ENCODE results near the gene TOP1. TPM values are rescaled to one million over a fixed set of nuclear protein-coding genes. Genes with fewer than 3 reads are reported as not detected.

Gene TOP1
- total and polyA plus RNA-seq, 2 of the 4 experiments (the other 2 are of a cell fraction), result 14.0 to 21.5 TPM

DNA sequence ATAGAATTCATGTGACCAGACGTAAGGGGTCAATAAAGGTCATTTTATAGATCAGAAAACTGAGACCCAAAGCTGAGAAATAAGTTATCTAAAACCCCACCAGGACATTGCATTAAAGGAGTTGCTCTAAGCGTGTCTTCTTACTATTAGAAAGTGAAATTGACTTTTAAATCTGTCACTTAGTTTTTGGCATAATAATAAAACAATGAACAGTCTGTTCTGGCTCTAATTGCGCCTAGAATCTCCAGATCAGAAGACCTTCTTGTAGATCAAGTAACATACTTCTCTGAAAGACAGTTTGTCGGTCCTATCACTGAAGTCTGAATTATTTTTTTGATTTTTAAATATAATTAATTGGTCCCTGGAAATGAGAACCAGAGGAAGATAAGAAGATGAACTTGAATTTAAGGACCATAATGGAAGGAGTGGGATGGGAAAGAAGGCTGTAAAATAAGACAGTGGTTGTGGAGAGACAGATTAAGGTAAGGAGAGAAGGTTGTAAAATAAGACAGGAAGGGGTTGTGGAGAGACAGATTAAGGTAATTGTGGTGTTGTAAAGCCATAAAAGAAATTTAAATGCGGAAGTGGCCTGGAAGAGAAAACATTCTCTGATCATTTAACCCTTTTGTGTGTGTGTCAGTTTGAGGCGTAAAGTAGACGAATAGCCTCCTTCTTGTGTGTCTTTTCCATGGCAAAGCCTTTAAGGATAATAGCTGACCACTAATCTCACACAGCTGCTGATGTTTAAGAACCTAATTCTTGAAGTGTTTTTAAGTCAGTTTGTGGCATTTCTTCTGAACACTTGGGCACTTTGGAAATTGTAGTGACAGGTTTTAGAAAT, 20.1 kb downstream of the TOP1 start (continued):
- TF ChIP-seq BHLHE40 (IDR thresholded peaks at IDR 0.05; ENCODE audit: low read depth, low read length), result no peak

DNA sequence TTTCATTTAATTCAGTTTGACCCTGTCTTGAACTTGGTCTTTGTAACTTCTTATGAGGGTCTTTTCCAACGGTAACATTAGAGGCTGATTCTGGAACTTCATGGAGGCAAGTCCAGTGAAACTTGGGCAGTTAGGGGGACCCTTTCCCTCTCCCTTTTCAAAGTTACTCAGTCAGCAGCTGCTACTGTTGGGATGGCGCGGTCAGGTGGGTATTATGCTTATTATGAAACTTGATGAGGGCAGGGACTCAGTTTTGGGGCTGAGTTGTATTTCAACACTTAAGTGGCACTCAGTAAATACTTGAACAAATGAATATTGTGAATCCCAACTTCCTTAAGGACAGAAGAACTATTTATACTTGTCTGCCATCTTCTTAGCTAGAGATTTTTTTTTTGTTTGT, 20.8 kb downstream of the TOP1 start:
- BruUV-seq (replicated peaks), result no TSS peak
- ATAC-seq (ENCODE audit: low read depth) (no peak), DNase-seq (no peak)
- Histone ChIP-seq H3K9me1 (ENCODE audit: insufficient read depth, low read length) (peaks cover 26% of the 10 kb centered on the region), H2BK20ac (ENCODE audit: low read depth, low read length) (no peak overlapping the region), H3K27me3 (ENCODE audit: control insufficient read depth, insufficient read depth, low read length) (no peaks in the 10 kb centered on the region), H2AK5ac (ENCODE audit: low read depth, low read length) (no peak overlapping the region), H2AK9ac (replicated peaks; ENCODE audit: low read depth, low read length, poor library complexity) (no peak overlapping the region), H4K8ac (ENCODE audit: low read depth in 2 of 2, low read length in 2 of 2) (no peak overlapping the region), H4K5ac (ENCODE audit: low read depth, low read length) (no peak overlapping the region; the same call in 1 of the 2 replicates), H2BK120ac (ENCODE audit: low read depth, low read length) (no peak overlapping the region), H3K4me2 (ENCODE audit: low read depth, low read length) (no peak overlapping the region), H3K9me3 (ENCODE audit: control insufficient read depth, insufficient read depth, low read length) (no peaks in the 10 kb centered on the region), H3K56ac (ENCODE audit: extremely low read depth, insufficient read depth, low read length) (no peak overlapping the region), H3K4ac (ENCODE audit: low read depth, low read length) (peak overlapping the region; percentile 12; the same call in 1 of the 2 replicates), H3K23ac (ENCODE audit: low read depth, low read length) (no peak overlapping the region; the same call in 1 of the 2 replicates), H3K4me3 (ENCODE audit: insufficient read depth, low read depth, low read length) (no peak overlapping the region), H3K14ac (replicated peaks; ENCODE audit: low read depth, low read length) (no peak overlapping the region; the same call in 1 of the 2 replicates), H3K18ac (ENCODE audit: low read depth, low read length) (peak overlapping the region; percentile 40; the same call in 1 of the 2 replicates), H4K20me1 (ENCODE audit: insufficient read depth, low read length) (peaks cover 96% of the 10 kb centered on the region), H4K91ac (ENCODE audit: insufficient read depth, low read depth, low read length) (no peak overlapping the region), H2AFZ (replicated peaks; ENCODE audit: low read length, poor library complexity) (no peak overlapping the region), H2BK5ac (ENCODE audit: low read depth, low read length, poor library complexity, severe bottlenecking) (peak overlapping the region; percentile 21), H2BK15ac (ENCODE audit: low read depth, low read length) (no peak overlapping the region), H3K27ac (ENCODE audit: insufficient read depth, low read length) (peak overlapping the region; percentile 16; the same call in 1 of the 2 replicates), H3K36me3 (ENCODE audit: control insufficient read depth, insufficient read depth, low read length) (peaks cover 1% of the 10 kb centered on the region; the same call in 1 of the 2 replicates), H3K79me1 (ENCODE audit: low read depth in 1 of 2, low read length in 2 of 2) (peaks cover 12 to 73% of the 10 kb centered on the region in 2 experiments; a peak in 3 of 4 replicates), H3K4me1 (ENCODE audit: control insufficient read depth, insufficient read depth, low read length) (peaks cover 34% of the 10 kb centered on the region), H3K9ac (ENCODE audit: low read depth, low read length) (no peak overlapping the region)
- intact Hi-C loops (cut with micrococcal nuclease), result loop anchor here (2.0 kb wide), 1 partner anchor 17 kb away; no protein-coding TSS in a partner anchor
- TF ChIP-seq CEBPB (IDR thresholded peaks at IDR 0.05; ENCODE audit: low read depth, low read length) (no peak), CHD1 (IDR thresholded peaks at IDR 0.05; ENCODE audit: low read depth, low read length) (no peak), RAD21 (IDR thresholded peaks at IDR 0.05; ENCODE audit: low read length) (no peak), FOS (IDR thresholded peaks at IDR 0.05; ENCODE audit: low read depth, low read length) (no peak), RFX5 (IDR thresholded peaks at IDR 0.05; ENCODE audit: low read depth, low read length) (no peak), NFE2L2 (IDR thresholded peaks at IDR 0.05; ENCODE audit: low read depth, low read length) (no peak), SMC3 (IDR thresholded peaks at IDR 0.05; ENCODE audit: low read depth, low read length) (no peak), CTCF (conservative IDR thresholded peaks at IDR 0.05; ENCODE audit: low read depth, low read length) (no peak), MXI1 (IDR thresholded peaks at IDR 0.05; ENCODE audit: borderline replicate concordance, low read depth, low read length) (no peak), POLR2A (IDR thresholded peaks at IDR 0.05; ENCODE audit: low read depth, low read length) (no peak), RCOR1 (IDR thresholded peaks at IDR 0.05; ENCODE audit: insufficient replicate concordance, low read length) (no peak)
- TF ChIP-seq, protein P1, sequence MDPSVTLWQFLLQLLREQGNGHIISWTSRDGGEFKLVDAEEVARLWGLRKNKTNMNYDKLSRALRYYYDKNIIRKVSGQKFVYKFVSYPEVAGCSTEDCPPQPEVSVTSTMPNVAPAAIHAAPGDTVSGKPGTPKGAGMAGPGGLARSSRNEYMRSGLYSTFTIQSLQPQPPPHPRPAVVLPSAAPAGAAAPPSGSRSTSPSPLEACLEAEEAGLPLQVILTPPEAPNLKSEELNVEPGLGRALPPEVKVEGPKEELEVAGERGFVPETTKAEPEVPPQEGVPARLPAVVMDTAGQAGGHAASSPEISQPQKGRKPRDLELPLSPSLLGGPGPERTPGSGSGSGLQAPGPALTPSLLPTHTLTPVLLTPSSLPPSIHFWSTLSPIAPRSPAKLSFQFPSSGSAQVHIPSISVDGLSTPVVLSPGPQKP (IDR thresholded peaks at IDR 0.05; ENCODE audit: borderline replicate concordance, low read depth, low read length), result no peak
- no CpG with 5 or more reads among the region's 3 CpGs for WGBS, 2 experiments (ENCODE audit: extremely low coverage in 2 of 2, insufficient read length in 1 of 2)
- dilution Hi-C loops (cut with HindIII; ENCODE audit: low sequenced_read_pairs, unreplicated experiment), result no loop called here
- in situ Hi-C loops (cut with MboI; ENCODE audit: low sequenced_read_pairs), result no loop called here
- POLR2A ChIA-PET (ENCODE audit: unreplicated experiment), result no interaction called here
- CTCF ChIA-PET, result no interaction called here
